ENCODE measurements around the gene ALLC. TPM values are rescaled to one million over a fixed set of nuclear protein-coding genes. Genes with fewer than 3 reads are reported as not detected.

Gene ALLC
- total and polyA plus RNA-seq, 10 of the 15 experiments (the other 5 are each of a cell fraction or from before 2014, with no cell fraction given): 0.05 TPM; not detected in 9

DNA sequence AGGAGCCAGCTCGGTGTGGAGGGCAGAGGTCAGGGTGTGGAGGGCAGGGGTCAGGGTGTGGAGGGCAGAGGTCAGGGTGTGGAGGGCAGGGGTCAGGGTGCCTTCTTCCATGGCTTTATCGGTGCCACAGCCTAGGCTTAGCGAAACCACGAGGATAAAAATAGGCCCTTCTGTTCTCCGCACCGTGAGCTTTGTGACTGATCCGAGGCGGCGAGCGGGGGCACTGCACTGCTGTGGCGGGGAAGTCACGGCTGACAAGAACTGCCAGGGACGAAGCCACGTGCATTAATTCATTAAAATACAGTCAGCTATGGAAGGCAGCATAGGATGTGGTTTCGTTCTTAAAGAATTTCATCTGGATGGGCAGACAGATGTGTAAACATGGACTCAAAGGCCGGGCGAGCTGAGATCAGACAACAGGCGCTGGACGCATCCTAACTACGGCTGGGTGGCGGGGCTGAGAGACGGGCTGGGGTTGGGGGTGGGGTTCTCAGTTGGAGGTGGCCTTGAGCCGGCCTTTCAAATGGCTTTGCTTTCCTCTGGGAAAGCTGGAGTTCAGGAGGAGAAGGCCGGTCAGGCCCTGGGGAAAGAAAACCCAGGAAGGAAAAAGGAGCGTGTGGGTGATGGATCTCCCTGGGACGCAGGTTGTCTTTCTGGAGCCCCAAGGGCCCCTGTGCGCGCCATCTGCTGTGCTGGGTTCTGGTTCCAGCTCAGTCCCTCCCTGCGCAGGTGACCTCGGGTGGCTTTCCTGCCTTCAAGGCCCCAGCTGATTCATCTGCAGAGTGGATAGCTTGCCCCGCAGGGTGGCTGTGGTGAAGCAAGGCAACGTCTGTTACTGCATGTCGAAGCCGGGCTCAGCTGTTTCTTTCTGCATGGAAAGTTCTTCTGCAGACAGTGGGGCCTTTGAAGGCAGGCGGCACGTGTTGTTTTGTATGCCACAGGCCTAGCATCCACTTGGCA is 958 bp upstream of the ALLC start:
- peaks cover 3% of the 10 kb centered on the region; the same call in 2 of the 3 replicates for H3K9me3 ChIP-seq (replicated peaks; ENCODE audit: control insufficient read depth, insufficient read depth, low read length)
- in situ Hi-C loops (cut with MboI) (no loop called here), intact Hi-C loops (cut with micrococcal nuclease; ENCODE audit: unreplicated experiment) (loop anchor here (10.0 kb wide), 1 partner anchor 432 kb away; no protein-coding TSS in a partner anchor)
- no peak overlapping the region for H3K4me3 ChIP-seq
- TF ChIP-seq JUND (IDR thresholded peaks at IDR 0.05; ENCODE audit: low read depth, low read length) (no peak), SMARCA5 (IDR thresholded peaks at IDR 0.05) (no peak), NR2C1 (IDR thresholded peaks at IDR 0.05) (peak; percentile 78), RAD51 (IDR thresholded peaks at IDR 0.05) (no peak), CHD4 (IDR thresholded peaks at IDR 0.05) (no peak), YBX1 (IDR thresholded peaks at IDR 0.05) (no peak), NR2F1 (conservative IDR thresholded peaks at IDR 0.05) (peak; percentile 54; the same call in 1 of the 2 replicates), KLF5 (IDR thresholded peaks at IDR 0.05; ENCODE audit: partially characterized antibody) (no peak), MYB (IDR thresholded peaks at IDR 0.05; ENCODE audit: borderline replicate concordance, low read depth, low read length) (no peak), ZSCAN29 (IDR thresholded peaks at IDR 0.05) (no peak)
- TF ChIP-seq, protein P1, sequence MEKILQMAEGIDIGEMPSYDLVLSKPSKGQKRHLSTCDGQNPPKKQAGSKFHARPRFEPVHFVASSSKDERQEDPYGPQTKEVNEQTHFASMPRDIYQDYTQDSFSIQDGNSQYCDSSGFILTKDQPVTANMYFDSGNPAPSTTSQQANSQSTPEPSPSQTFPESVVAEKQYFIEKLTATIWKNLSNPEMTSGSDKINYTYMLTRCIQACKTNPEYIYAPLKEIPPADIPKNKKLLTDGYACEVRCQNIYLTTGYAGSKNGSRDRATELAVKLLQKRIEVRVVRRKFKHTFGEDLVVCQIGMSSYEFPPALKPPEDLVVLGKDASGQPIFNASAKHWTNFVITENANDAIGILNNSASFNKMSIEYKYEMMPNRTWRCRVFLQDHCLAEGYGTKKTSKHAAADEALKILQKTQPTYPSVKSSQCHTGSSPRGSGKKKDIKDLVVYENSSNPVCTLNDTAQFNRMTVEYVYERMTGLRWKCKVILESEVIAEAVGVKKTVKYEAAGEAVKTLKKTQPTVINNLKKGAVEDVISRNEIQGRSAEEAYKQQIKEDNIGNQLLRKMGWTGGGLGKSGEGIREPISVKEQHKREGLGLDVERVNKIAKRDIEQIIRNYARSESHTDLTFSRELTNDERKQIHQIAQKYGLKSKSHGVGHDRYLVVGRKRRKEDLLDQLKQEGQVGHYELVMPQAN (conservative IDR thresholded peaks at IDR 0.05): no peak
- TF ChIP-seq, protein P2, sequence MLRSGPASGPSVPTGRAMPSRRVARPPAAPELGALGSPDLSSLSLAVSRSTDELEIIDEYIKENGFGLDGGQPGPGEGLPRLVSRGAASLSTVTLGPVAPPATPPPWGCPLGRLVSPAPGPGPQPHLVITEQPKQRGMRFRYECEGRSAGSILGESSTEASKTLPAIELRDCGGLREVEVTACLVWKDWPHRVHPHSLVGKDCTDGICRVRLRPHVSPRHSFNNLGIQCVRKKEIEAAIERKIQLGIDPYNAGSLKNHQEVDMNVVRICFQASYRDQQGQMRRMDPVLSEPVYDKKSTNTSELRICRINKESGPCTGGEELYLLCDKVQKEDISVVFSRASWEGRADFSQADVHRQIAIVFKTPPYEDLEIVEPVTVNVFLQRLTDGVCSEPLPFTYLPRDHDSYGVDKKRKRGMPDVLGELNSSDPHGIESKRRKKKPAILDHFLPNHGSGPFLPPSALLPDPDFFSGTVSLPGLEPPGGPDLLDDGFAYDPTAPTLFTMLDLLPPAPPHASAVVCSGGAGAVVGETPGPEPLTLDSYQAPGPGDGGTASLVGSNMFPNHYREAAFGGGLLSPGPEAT (IDR thresholded peaks at IDR 0.05; ENCODE audit: low read depth): no peak
- 56% methylated on average over 36 of the region's 36 CpGs for WGBS (ENCODE audit: insufficient coverage, insufficient replicate concordance, low lambda C conversion rate, missing lambda C conversion rate)
- POLR2A ChIA-PET: no interaction called here
- H3K4me2 ChIP-seq (ENCODE audit: control insufficient read depth, insufficient read depth): no peak overlapping the region
- FAIRE-seq: no peak
- SMC1A ChIA-PET (ENCODE audit: uncharacterized antibody, unreplicated experiment): interaction anchor here (1.1 kb wide), 1 partner anchor 164 kb away, joined by 3 read pairs; no protein-coding TSS in a partner anchor
- no TSS peak for BruUV-seq (replicated peaks)
- H3K27me3 ChIP-seq (replicated peaks in 1 of 2; ENCODE audit: control insufficient read depth in 2 of 2, insufficient read depth in 2 of 2, low read length in 1 of 2): no peaks in the 10 kb centered on the region
- ATAC-seq: peak; percentile 18; the same call in 2 of the 3 replicates
- H3K27ac ChIP-seq (ENCODE audit: control insufficient read depth, insufficient read depth): no peak overlapping the region
- H3K9ac ChIP-seq (ENCODE audit: control insufficient read depth, insufficient read depth, low read length): no peak overlapping the region
- no peaks in the 10 kb centered on the region for H3K79me2 ChIP-seq (ENCODE audit: control insufficient read depth, insufficient read depth, low read length)
- H3K36me3 ChIP-seq (ENCODE audit: control insufficient read depth in 2 of 2, insufficient read depth in 2 of 2, low read length in 1 of 2): no peaks in the 10 kb centered on the region
- CTCF ChIA-PET: interaction anchor here (0.9 kb wide), 2 partner anchors 195 to 232 kb away, joined by 3 to 4 read pairs; no protein-coding TSS in a partner anchor
- peaks cover 14% of the 10 kb centered on the region for H3K4me1 ChIP-seq (ENCODE audit: control insufficient read depth, insufficient read depth, low read length)
- H4K20me1 ChIP-seq (ENCODE audit: control insufficient read depth, insufficient read depth): no peaks in the 10 kb centered on the region
- RAD21 ChIA-PET (ENCODE audit: unreplicated experiment): no interaction called here
- no peak for DNase-seq (ENCODE audit: low read depth, low spot score)
- no peak overlapping the region for H2AFZ ChIP-seq (ENCODE audit: control insufficient read depth, low read depth, low read length)

Data from GM12878 (cell line).